Sigmoid colon (tissue), 7 donors: ENCODE measurements around the gene PCGF5. TPM values are rescaled to one million over a fixed set of nuclear protein-coding genes. Genes with fewer than 3 reads are reported as not detected.

ENCODE experiments used
- DNase-seq: peaks from one replicate; pipeline ENCODE4 v3.0.0-alpha.2; 2019
- H3K27ac ChIP-seq, 4 donors: fragments of 200-600 bp; sonication (generic); one replicate each; pipeline ENCODE4 v1.5.1; 2016 to 2019; ENCODE audit warnings: mild to moderate bottlenecking in 1 of 4
- H3K27me3 ChIP-seq, 3 donors: fragments of 200-600 bp; sonication (generic); one replicate each; pipeline ENCODE4 v1.5.1; 2019; ENCODE audit warnings: mild to moderate bottlenecking in 1 of 3
- H3K36me3 ChIP-seq, 4 donors: fragments of 200-600 bp; sonication (generic); one replicate each; pipeline ENCODE4 v1.5.1; 2016 to 2019
- H3K4me1 ChIP-seq, 4 donors: fragments of 200-600 bp; sonication (generic); one replicate each; pipeline ENCODE4 v1.5.1; 2017 to 2019
- H3K4me3 ChIP-seq, 4 donors: fragments of 200-600 bp; sonication (generic); one replicate each; pipeline ENCODE4 v1.5.1; 2017 to 2019; ENCODE audit warnings: mild to moderate bottlenecking in 2 of 4, moderate library complexity in 1 of 4
- H3K9me3 ChIP-seq, 4 donors: fragments of 200-600 bp in 3 of 4; sonication (generic) in 3 of 4; one replicate each; pipeline versions ENCODE4 v1.5.1 to v1.6.1; 2013 to 2019
- EP300 ChIP-seq, 4 donors: sonication (generic); formaldehyde crosslinking; IDR thresholded peaks; one replicate each; pipeline ENCODE4 v1.6.1; 2017; ENCODE audit warnings: antibody characterized with exemption in 4 of 4
- POLR2A ChIP-seq, 2 donors: fragments of 450-650 bp; IDR thresholded peaks; one replicate each; pipeline ENCODE4 v1.6.1; 2016; ENCODE audit warnings: antibody characterized with exemption in 2 of 2, mild to moderate bottlenecking in 2 of 2, moderate library complexity in 2 of 2
- POLR2AphosphoS5 ChIP-seq, 4 donors: sonication (generic); formaldehyde crosslinking; IDR thresholded peaks; one replicate each; pipeline ENCODE4 v1.6.1; 2017; ENCODE audit warnings: antibody characterized with exemption in 4 of 4
- WGBS, 2 donors: extraction: QIAGEN DNeasy Blood & Tissue Kit; methylation state at CpG; one replicate each; pipeline ENCODE4 v1.1.7; 2013; 5-methylcytosine and 5-hydroxymethylcytosine counted together
- intact Hi-C: fragments of 100-400 bp; cut with DNase I; formaldehyde crosslinking; loops from one replicate; pipeline ENCODE4 v1.15.1; 2023
- polyA plus RNA-seq, 3 donors: library from polyadenylated mRNA; stranded (reverse); fragments of 200-250 nt; gene quantifications; one replicate each; pipeline ENCODE4 v1.2.3, GENCODE V29; 2013
- total RNA-seq, 4 donors: library from RNA; depleted of rRNA; stranded (reverse); fragments of >200 nt; gene quantifications; one replicate each; pipeline ENCODE4 v1.1.0, GENCODE V29; 2016
- TF ChIP-seq, protein P1 (sequence below), 4 experiments: fragments of 450-650 bp in 3 of 4; fragments of 200-600 bp in 1 of 4; IDR thresholded peaks; one replicate each; pipeline ENCODE4 v1.5.1; 2016 to 2019; ENCODE audit warnings: antibody characterized with exemption in 4 of 4, mild to moderate bottlenecking in 3 of 4, moderate library complexity in 2 of 4
- donor health status: healthy with polysubstance abuse.
- donor health status: Bipolar disorder and iron deficiency.
- donor health status: healthy.

PCGF5 gene
- total and polyA plus RNA-seq, 7 donors = 38.9 to 78.7 (median 49.6) TPM

DNA sequence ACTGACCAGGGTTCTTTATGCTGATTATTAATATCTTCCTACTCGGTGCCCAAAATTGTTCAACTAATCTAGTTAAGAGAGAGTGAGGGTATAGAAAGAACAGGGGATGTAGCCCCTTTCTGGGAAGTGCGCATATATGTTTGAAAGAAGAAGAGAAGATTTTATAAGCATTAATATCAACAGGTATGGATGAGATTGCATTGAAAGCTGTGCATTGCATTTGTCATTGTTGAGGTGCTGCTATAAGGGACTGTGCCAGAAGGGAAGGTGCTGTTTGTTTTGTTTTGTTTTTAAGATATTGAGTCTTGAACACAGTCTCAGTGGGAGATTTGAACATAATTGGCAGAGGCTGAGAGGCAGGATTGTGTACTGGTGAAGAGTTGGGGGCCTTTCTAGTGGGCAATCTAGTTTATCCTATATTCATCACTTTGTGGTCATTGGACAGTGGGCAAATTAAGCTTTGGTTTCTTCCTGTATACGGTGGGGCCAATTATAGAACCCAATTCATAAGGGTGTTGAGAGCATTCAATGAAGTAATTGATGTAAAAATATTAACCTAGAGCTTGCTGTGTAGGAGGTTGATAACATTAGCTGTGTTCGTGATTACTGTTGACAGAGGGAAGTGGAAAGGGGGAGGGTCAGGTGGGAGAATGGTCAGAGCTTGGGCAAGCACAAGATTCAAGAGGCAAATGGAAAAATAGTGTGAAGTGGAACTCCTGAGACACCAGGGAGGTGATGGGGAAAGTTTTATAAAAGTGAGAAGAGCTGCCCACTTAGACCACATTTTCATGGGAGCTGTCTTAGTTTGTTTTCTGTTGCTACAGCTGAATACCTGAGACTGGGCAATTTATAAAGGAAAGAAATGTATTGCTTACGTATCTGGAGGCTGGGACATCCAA is 19.9 kb upstream of the PCGF5 start:
- TF ChIP-seq POLR2AphosphoS5 (IDR thresholded peaks at IDR 0.05) (no peak), POLR2A (IDR thresholded peaks at IDR 0.05) (no peak), EP300 (IDR thresholded peaks at IDR 0.05) (no peak)
- TF ChIP-seq, protein P1, sequence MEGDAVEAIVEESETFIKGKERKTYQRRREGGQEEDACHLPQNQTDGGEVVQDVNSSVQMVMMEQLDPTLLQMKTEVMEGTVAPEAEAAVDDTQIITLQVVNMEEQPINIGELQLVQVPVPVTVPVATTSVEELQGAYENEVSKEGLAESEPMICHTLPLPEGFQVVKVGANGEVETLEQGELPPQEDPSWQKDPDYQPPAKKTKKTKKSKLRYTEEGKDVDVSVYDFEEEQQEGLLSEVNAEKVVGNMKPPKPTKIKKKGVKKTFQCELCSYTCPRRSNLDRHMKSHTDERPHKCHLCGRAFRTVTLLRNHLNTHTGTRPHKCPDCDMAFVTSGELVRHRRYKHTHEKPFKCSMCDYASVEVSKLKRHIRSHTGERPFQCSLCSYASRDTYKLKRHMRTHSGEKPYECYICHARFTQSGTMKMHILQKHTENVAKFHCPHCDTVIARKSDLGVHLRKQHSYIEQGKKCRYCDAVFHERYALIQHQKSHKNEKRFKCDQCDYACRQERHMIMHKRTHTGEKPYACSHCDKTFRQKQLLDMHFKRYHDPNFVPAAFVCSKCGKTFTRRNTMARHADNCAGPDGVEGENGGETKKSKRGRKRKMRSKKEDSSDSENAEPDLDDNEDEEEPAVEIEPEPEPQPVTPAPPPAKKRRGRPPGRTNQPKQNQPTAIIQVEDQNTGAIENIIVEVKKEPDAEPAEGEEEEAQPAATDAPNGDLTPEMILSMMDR (IDR thresholded peaks at IDR 0.05) = no peak
- Histone ChIP-seq H3K4me1 (peaks cover 0 to 42% (median 15%) of the 10 kb centered on the region in 4 donors), H3K27ac (no peak overlapping the region), H3K4me3 (no peak overlapping the region), H3K36me3 (no peaks in the 10 kb centered on the region), H3K9me3 (no peaks in the 10 kb centered on the region), H3K27me3 (no peaks in the 10 kb centered on the region)
- WGBS, 2 donors = 63 to 71% methylated on average over 5 of the region's 5 CpGs
- no peak for DNase-seq
- intact Hi-C loops = no loop called here

DNA sequence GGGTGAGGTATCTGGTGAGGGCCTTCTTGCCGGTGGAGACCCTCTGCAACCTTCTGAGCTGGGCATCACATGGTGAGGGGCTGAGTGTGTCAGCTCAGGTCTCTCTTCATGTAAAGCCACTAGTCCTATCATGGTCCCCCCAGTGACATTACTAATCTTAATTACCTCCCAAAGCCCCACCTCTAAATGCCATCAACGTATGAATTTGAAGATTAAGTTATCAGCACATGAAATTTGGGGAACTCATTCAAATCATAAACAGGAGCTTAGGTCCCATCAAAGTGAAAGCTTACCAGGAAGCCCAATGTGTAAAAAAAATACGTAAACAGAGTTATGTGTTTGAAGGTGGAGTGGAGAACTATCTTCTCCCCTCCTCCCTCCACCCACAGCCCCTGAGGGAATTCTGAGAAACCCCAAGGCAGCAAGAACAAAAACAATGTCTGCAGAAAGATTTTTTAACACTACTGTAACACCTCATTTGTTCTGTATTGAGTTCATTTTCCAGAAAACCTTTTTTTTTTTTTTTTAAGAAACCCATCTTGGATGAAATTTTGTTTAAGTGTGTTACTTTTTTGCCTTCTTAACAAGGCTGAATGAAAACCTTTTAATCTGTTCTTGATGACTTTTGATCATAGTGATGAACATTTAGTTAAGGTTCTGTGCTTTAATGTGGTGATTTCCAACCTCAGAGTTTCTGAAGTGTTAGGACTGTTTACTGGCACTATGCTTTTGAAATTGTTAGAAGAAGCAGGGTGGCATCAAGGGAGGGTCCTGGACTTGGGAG is 19.1 kb upstream of the PCGF5 start:
- no peak for TF ChIP-seq POLR2A (IDR thresholded peaks at IDR 0.05)
- TF ChIP-seq, protein P1 (IDR thresholded peaks at IDR 0.05) = no peak
- TF ChIP-seq EP300 (IDR thresholded peaks at IDR 0.05) = no peak
- TF ChIP-seq POLR2AphosphoS5 (IDR thresholded peaks at IDR 0.05) = no peak
- WGBS, 2 donors = 38 to 48% methylated on average over 3 of the region's 3 CpGs
- peaks cover 0 to 43% (median 17%) of the 10 kb centered on the region in 4 donors for H3K4me1 ChIP-seq

GRCh38 chr10:91206427-91206826 is 14.0 kb upstream of the PCGF5 start:
- no peaks in the 10 kb centered on the region for H3K27me3 ChIP-seq
- DNase-seq = no peak
- H3K36me3 ChIP-seq = no peaks in the 10 kb centered on the region
- H3K4me1 ChIP-seq = peaks cover 0 to 29% (median 2%) of the 10 kb centered on the region in 4 donors
- H3K9me3 ChIP-seq = no peaks in the 10 kb centered on the region
- intact Hi-C loops = no loop called here
- no peak overlapping the region for H3K4me3 ChIP-seq
- TF ChIP-seq POLR2A (IDR thresholded peaks at IDR 0.05) = no peak
- TF ChIP-seq POLR2AphosphoS5 (IDR thresholded peaks at IDR 0.05) = no peak
- TF ChIP-seq, protein P1 (IDR thresholded peaks at IDR 0.05) = no peak
- no peak for TF ChIP-seq EP300 (IDR thresholded peaks at IDR 0.05)
- WGBS, 2 donors = 0% methylated on average over 1 of the region's 1 CpG
- no peak overlapping the region for H3K27ac ChIP-seq

More for the DNA sequence above, 19.1 kb upstream of the PCGF5 start:
- no peaks in the 10 kb centered on the region for H3K36me3 ChIP-seq
- H3K27me3 ChIP-seq = no peaks in the 10 kb centered on the region
- H3K4me3 ChIP-seq = no peak overlapping the region
- DNase-seq = no peak
- no peak overlapping the region for H3K27ac ChIP-seq
- no peaks in the 10 kb centered on the region for H3K9me3 ChIP-seq
- intact Hi-C loops = no loop called here

DNA sequence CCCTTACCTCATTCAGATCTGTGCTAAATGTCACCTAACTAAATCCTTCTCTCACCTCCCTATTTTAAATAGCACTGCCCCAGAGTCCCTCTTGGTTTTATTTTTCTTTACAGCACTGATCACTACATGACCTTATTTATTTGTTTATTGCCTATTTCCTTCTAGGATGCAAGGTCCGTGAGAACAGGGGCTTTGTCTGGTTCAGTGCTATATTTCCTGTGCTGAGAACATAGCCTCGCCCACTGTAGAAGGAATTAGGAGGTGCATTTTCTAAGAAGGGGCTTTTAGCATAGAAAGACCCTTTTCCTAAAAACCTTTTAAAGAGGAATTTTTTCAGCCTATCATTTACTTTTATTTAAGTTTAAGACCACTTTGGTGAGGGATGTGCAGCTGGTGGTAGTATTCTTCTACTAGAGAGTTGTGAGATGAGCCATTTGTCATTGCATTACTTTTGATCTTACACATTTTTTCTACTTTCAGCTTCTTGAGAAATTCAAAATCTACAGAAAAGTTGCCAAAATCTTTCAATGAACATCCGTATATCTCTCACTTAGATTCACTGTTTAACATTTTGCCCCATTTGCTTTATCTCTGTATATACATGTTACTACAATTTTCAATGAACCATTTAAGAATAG is 13.5 kb upstream of the PCGF5 start:
- TF ChIP-seq POLR2A (IDR thresholded peaks at IDR 0.05) (no peak), EP300 (IDR thresholded peaks at IDR 0.05) (no peak), POLR2AphosphoS5 (IDR thresholded peaks at IDR 0.05) (no peak)
- DNase-seq = no peak
- WGBS, 2 donors = 46 to 57% methylated on average over 3 of the region's 3 CpGs
- Histone ChIP-seq H3K27me3 (no peaks in the 10 kb centered on the region), H3K27ac (no peak overlapping the region), H3K36me3 (no peaks in the 10 kb centered on the region), H3K9me3 (no peaks in the 10 kb centered on the region), H3K4me1 (peaks cover 0 to 29% (median 2%) of the 10 kb centered on the region in 4 donors), H3K4me3 (no peak overlapping the region)
- intact Hi-C loops = no loop called here
